ENCODE results near the gene AMN1.

AMN1 gene

DNA sequence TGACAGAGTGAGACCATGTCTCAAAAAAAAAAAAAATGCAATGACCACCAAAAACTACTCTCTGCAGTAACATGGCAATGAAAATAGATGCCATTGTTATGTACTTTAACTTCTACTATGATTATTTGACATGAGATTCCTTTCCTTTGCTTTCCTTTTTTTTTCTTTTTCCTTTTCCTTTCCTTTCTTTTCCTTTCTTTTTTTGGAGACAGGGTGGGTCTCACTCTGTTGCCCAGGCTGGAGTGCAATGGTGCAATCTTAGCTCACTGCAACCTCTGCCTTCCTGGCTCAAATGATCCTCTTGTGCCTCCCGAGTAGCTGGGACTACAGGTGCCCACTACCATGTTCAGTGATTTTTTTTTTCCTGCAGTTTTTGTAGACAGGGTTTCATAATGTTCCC is 94.2 kb downstream of the AMN1 start:
- Histone ChIP-seq H3K4me3 (IDR thresholded peaks at IDR 0.05; ENCODE audit: insufficient read depth, low read depth, low read length) (no peak overlapping the region), H4K20me1 (ENCODE audit: insufficient read depth) (no peaks in the 10 kb centered on the region)

DNA sequence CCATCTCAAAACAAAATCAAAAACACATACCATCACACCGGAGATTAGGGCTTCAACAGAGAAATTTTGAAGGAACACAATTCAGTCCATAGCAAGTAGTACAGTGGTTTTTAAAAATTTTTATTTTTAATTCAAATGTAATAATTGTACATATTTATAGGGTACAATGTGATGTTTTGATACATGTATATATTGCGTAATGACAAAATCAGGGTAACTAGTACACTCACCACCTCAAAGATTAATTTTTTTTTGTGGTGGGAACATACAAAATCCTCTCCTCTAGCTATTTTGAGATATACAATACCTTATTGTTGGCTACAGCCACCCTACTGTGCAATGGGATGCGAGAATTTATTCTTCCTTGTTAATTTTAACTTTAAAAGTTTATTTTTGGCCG is 95.4 kb downstream of the AMN1 start:
- TF ChIP-seq, protein P1, sequence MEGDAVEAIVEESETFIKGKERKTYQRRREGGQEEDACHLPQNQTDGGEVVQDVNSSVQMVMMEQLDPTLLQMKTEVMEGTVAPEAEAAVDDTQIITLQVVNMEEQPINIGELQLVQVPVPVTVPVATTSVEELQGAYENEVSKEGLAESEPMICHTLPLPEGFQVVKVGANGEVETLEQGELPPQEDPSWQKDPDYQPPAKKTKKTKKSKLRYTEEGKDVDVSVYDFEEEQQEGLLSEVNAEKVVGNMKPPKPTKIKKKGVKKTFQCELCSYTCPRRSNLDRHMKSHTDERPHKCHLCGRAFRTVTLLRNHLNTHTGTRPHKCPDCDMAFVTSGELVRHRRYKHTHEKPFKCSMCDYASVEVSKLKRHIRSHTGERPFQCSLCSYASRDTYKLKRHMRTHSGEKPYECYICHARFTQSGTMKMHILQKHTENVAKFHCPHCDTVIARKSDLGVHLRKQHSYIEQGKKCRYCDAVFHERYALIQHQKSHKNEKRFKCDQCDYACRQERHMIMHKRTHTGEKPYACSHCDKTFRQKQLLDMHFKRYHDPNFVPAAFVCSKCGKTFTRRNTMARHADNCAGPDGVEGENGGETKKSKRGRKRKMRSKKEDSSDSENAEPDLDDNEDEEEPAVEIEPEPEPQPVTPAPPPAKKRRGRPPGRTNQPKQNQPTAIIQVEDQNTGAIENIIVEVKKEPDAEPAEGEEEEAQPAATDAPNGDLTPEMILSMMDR (conservative IDR thresholded peaks at IDR 0.05; ENCODE audit: low read depth, low read length) = no peak
- Histone ChIP-seq H3K36me3 (ENCODE audit: insufficient read depth) (no peaks in the 10 kb centered on the region), H3K27me3 (ENCODE audit: insufficient read depth, low read depth) (no peaks in the 10 kb centered on the region), H3K4me3 (IDR thresholded peaks at IDR 0.05; ENCODE audit: insufficient read depth, low read depth, low read length) (no peak overlapping the region), H3K4me2 (no peak overlapping the region), H3K9ac (no peak overlapping the region), H2AFZ (ENCODE audit: low read depth) (no peak overlapping the region), H3K79me2 (ENCODE audit: insufficient read depth, low read depth) (no peaks in the 10 kb centered on the region), H4K20me1 (ENCODE audit: insufficient read depth) (no peaks in the 10 kb centered on the region), H3K4me1 (ENCODE audit: low read depth, poor library complexity, severe bottlenecking) (peaks cover 4% of the 10 kb centered on the region), H3K27ac (no peak overlapping the region)

More for the DNA sequence above, 94.2 kb downstream of the AMN1 start:
- Histone ChIP-seq H3K4me1 (ENCODE audit: low read depth, poor library complexity, severe bottlenecking) (peaks cover 4% of the 10 kb centered on the region), H3K27ac (no peak overlapping the region), H3K36me3 (ENCODE audit: insufficient read depth) (no peaks in the 10 kb centered on the region), H3K9ac (no peak overlapping the region), H3K27me3 (ENCODE audit: insufficient read depth, low read depth) (no peaks in the 10 kb centered on the region), H2AFZ (ENCODE audit: low read depth) (no peak overlapping the region), H3K4me2 (no peak overlapping the region), H3K79me2 (ENCODE audit: insufficient read depth, low read depth) (no peaks in the 10 kb centered on the region)
- TF ChIP-seq, protein P1 (conservative IDR thresholded peaks at IDR 0.05; ENCODE audit: low read depth, low read length) = no peak

DNA sequence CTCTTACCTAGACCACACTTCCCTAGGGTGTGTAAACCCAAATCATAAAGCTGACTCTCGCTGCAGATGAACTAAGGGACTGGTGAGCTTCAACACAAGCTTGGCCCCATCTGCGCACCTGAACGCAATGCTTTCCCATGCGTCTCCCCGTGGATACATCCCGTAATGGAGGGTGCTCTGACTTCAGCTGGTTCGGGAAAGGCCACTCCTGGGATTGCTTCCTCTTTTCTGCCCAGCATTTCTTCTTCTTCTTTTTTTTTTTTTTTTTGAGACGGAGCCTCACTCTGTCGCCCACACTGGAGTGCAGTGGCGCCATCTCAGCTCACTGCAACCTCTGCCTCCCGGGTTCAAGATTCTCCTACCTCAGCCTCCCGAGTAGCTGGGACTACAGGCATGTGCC is 97.0 kb downstream of the AMN1 start:
- Histone ChIP-seq H2AFZ (ENCODE audit: low read depth) (no peak overlapping the region), H3K4me2 (no peak overlapping the region)

DNA sequence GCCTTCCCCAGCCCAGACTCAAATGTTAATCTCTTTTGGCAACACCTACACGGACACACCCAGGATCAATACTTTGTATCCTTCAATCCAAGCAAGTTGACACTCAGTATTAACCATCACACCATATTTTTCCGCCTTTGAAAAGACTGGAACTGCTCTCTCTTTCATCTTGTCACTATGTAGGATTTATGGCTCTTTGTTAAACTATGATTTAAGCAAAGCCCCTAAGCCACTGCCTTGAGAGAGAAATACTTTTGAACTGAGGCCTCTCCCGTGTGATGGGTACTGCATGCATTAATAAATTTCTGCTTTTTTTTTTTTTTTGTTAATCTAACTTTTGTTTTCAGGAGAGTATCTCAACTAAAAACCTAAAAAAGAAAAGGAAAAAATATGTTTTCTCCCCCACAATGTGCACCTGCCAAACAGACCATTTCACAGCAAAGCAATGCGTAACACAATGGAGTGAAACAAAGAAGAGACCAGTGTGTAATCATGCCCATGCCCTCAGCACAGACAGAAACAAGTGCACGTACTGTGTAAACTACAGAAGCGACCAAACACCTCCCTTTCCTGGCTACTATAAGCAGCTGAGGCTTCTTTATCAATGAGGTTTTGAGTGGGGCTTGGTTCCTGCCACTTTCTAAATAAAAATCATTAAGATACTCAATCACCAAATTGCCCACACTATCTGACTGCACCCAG is 97.6 kb downstream of the AMN1 start:
- Histone ChIP-seq H3K9ac (no peak overlapping the region), H3K4me1 (ENCODE audit: low read depth, poor library complexity, severe bottlenecking) (peaks cover under 1% of the 10 kb centered on the region), H3K4me2 (no peak overlapping the region), H4K20me1 (ENCODE audit: insufficient read depth) (no peaks in the 10 kb centered on the region), H2AFZ (ENCODE audit: low read depth) (no peak overlapping the region), H3K4me3 (IDR thresholded peaks at IDR 0.05; ENCODE audit: insufficient read depth, low read depth, low read length) (no peak overlapping the region), H3K36me3 (ENCODE audit: insufficient read depth) (no peaks in the 10 kb centered on the region), H3K27ac (no peak overlapping the region), H3K79me2 (ENCODE audit: insufficient read depth, low read depth) (no peaks in the 10 kb centered on the region), H3K27me3 (ENCODE audit: insufficient read depth, low read depth) (no peaks in the 10 kb centered on the region)
- TF ChIP-seq, protein P1 (conservative IDR thresholded peaks at IDR 0.05; ENCODE audit: low read depth, low read length) = no peak

More for the DNA sequence above, 97.0 kb downstream of the AMN1 start:
- no peak overlapping the region for H3K4me3 ChIP-seq (IDR thresholded peaks at IDR 0.05; ENCODE audit: insufficient read depth, low read depth, low read length)
- no peaks in the 10 kb centered on the region for H3K36me3 ChIP-seq (ENCODE audit: insufficient read depth)
- no peak overlapping the region for H3K27ac ChIP-seq
- no peak overlapping the region for H3K9ac ChIP-seq
- H4K20me1 ChIP-seq (ENCODE audit: insufficient read depth) = no peaks in the 10 kb centered on the region
- no peaks in the 10 kb centered on the region for H3K79me2 ChIP-seq (ENCODE audit: insufficient read depth, low read depth)
- no peaks in the 10 kb centered on the region for H3K27me3 ChIP-seq (ENCODE audit: insufficient read depth, low read depth)
- H3K4me1 ChIP-seq (ENCODE audit: low read depth, poor library complexity, severe bottlenecking) = peaks cover 4% of the 10 kb centered on the region
- TF ChIP-seq, protein P1 (conservative IDR thresholded peaks at IDR 0.05; ENCODE audit: low read depth, low read length) = no peak

Measured in KMS-11 (cell line).